HEK293 (cell line): ENCODE measurements around the gene PRRC2B.

Experiments used
- CTCF ChIA-PET: fragments of 350-600 bp; formaldehyde crosslinking; extraction: SDS; loops from one replicate; lab custom pipeline; 2021; ENCODE audit warnings: antibody characterized with exemption; lab: Yijun Ruan, JAX
- POLR2A ChIA-PET: fragments of 300-600 bp; formaldehyde crosslinking; extraction: SDS; loops from one replicate; lab custom pipeline; 2020; ENCODE audit warnings: antibody characterized with exemption, inconsistent platforms; lab: Yijun Ruan, JAX
- H3K27ac ChIP-seq: fragments of 200-500 bp; sonication (Bioruptor generic); 2 replicates; pipeline ENCODE4 v1.5.1; 2014; ENCODE audit warnings: low read depth, low read length, control low read depth, inconsistent platforms; ENCODE audit errors: extremely low read depth
- H3K36me3 ChIP-seq, 2 experiments: fragments of 200-500 bp in 1 of 2; sonication (Bioruptor generic) in 1 of 2; 1 replicate in 1 of 2; 2 replicates in 1 of 2; pipeline ENCODE4 v1.5.1; 2014 to 2017; ENCODE audit warnings: inconsistent platforms in 2 of 2, low read length in 2 of 2; ENCODE audit not compliant: control insufficient read depth in 2 of 2, insufficient read depth in 1 of 2
- H3K4me1 ChIP-seq: fragments of 200-500 bp; sonication (Bioruptor generic); 2 replicates; pipeline ENCODE4 v1.5.1; 2014; ENCODE audit warnings: mild to moderate bottlenecking, low read length, inconsistent platforms; ENCODE audit not compliant: control insufficient read depth, insufficient read depth
- H3K4me3 ChIP-seq: 2 replicates; pipeline ENCODE4 v1.5.1; 2011; ENCODE audit warnings: low read depth, mild to moderate bottlenecking, control low read depth, low read length, moderate library complexity
- H3K9me3 ChIP-seq: fragments of 200-500 bp; sonication (Bioruptor generic); 2 replicates; pipeline ENCODE4 v1.5.1; 2014; ENCODE audit warnings: low read depth, low read length, inconsistent platforms; ENCODE audit not compliant: control insufficient read depth, insufficient read depth
- PRDM1 ChIP-seq: fragments of 450-650 bp; formaldehyde crosslinking; IDR thresholded peaks from 2 replicates; pipeline ENCODE4; 2016; ENCODE audit warnings: missing biosample characterization, missing genetic modification characterization
- SP7 ChIP-seq: fragments of 450-650 bp; formaldehyde crosslinking; IDR thresholded peaks from 2 replicates; pipeline ENCODE4 v1.5.1; 2016; ENCODE audit warnings: missing biosample characterization, missing genetic modification characterization
- ZBTB10 ChIP-seq: fragments of 450-650 bp; formaldehyde crosslinking; IDR thresholded peaks from 2 replicates; pipeline ENCODE4 v1.5.1; 2016; ENCODE audit warnings: missing biosample characterization, missing genetic modification characterization
- ZBTB20 ChIP-seq: fragments of 450-650 bp; formaldehyde crosslinking; IDR thresholded peaks from 2 replicates; pipeline ENCODE4 v1.5.1; 2016; ENCODE audit warnings: missing biosample characterization, missing genetic modification characterization
- ZBTB7A ChIP-seq: fragments of 450-650 bp; formaldehyde crosslinking; IDR thresholded peaks from 2 replicates; pipeline ENCODE4 v1.5.1; 2016; ENCODE audit warnings: low read depth, missing biosample characterization, missing genetic modification characterization
- ZFP37 ChIP-seq: fragments of 450-650 bp; formaldehyde crosslinking; IDR thresholded peaks from 2 replicates; pipeline ENCODE4 v1.5.1; 2016; ENCODE audit warnings: missing biosample characterization, missing genetic modification characterization
- ZIC2 ChIP-seq: fragments of 450-650 bp; formaldehyde crosslinking; IDR thresholded peaks from 2 replicates; pipeline ENCODE4 v1.5.1; 2016; ENCODE audit warnings: missing biosample characterization, missing genetic modification characterization
- ZNF146 ChIP-seq: fragments of 450-650 bp; formaldehyde crosslinking; IDR thresholded peaks from 2 replicates; pipeline ENCODE4 v1.5.1; 2016; ENCODE audit warnings: missing biosample characterization, missing genetic modification characterization
- ZNF18 ChIP-seq: fragments of 450-650 bp; formaldehyde crosslinking; IDR thresholded peaks from 2 replicates; pipeline ENCODE4 v1.5.1; 2016; ENCODE audit warnings: missing biosample characterization, missing genetic modification characterization
- ZNF26 ChIP-seq: fragments of 450-650 bp; formaldehyde crosslinking; IDR thresholded peaks from 2 replicates; pipeline ENCODE4 v1.5.1; 2016; ENCODE audit warnings: missing biosample characterization, missing genetic modification characterization
- ZNF366 ChIP-seq: fragments of 450-650 bp; formaldehyde crosslinking; conservative IDR thresholded peaks from 2 replicates; pipeline ENCODE4 v1.5.1; 2016; ENCODE audit warnings: missing biosample characterization, missing genetic modification characterization
- ZNF394 ChIP-seq: fragments of 450-650 bp; formaldehyde crosslinking; IDR thresholded peaks from 2 replicates; pipeline ENCODE4 v1.5.1; 2016; ENCODE audit warnings: missing biosample characterization, missing genetic modification characterization, mild to moderate bottlenecking, moderate library complexity, borderline replicate concordance
- ZNF423 ChIP-seq: fragments of 450-650 bp; formaldehyde crosslinking; IDR thresholded peaks from 2 replicates; pipeline ENCODE4 v1.5.1; 2016; ENCODE audit warnings: missing biosample characterization, missing genetic modification characterization
- ZNF561 ChIP-seq: fragments of 450-650 bp; IDR thresholded peaks from 2 replicates; pipeline ENCODE4 v1.5.1; 2018; ENCODE audit warnings: missing biosample characterization, missing genetic modification characterization, borderline replicate concordance
- TF ChIP-seq, protein P1 (sequence below): fragments of 450-650 bp; formaldehyde crosslinking; IDR thresholded peaks from 2 replicates; pipeline ENCODE4 v1.5.1; 2016; ENCODE audit warnings: missing biosample characterization, missing genetic modification characterization
- TF ChIP-seq, protein P2 (sequence below): fragments of 450-650 bp; IDR thresholded peaks from 2 replicates; pipeline ENCODE4 v1.5.1; 2018; ENCODE audit warnings: missing biosample characterization, missing genetic modification characterization

Gene PRRC2B

DNA sequence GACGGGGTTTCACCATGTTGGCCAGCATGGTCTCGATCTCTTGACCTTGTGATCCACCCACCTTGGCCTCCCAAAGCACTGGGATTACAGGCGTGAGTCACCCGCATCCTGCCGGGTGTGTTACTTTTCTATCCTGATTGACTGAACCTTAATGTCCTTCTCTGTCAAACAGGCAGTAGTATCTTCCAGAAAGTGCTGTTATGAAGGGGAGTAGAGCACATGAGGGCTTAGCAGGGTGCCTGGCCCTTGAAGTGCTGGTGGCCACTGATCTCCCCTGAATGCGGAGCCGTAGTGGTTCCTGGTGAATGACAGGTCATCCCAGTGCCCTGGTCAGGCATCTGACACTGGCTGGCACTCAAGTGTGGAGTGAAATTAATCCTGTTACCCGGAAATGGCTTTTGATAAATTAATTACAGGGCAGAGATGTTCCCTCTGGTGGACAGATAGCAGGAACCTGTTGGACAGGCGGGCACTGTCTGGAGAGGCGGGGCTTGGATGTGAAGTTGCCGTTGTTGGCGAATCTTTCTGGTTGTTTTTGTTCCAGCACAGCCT is 28.4 kb downstream of the PRRC2B start (continued):
- TF ChIP-seq ZBTB10 (no peak), ZNF26 (no peak), ZNF561 (no peak)
- TF ChIP-seq, protein P1, sequence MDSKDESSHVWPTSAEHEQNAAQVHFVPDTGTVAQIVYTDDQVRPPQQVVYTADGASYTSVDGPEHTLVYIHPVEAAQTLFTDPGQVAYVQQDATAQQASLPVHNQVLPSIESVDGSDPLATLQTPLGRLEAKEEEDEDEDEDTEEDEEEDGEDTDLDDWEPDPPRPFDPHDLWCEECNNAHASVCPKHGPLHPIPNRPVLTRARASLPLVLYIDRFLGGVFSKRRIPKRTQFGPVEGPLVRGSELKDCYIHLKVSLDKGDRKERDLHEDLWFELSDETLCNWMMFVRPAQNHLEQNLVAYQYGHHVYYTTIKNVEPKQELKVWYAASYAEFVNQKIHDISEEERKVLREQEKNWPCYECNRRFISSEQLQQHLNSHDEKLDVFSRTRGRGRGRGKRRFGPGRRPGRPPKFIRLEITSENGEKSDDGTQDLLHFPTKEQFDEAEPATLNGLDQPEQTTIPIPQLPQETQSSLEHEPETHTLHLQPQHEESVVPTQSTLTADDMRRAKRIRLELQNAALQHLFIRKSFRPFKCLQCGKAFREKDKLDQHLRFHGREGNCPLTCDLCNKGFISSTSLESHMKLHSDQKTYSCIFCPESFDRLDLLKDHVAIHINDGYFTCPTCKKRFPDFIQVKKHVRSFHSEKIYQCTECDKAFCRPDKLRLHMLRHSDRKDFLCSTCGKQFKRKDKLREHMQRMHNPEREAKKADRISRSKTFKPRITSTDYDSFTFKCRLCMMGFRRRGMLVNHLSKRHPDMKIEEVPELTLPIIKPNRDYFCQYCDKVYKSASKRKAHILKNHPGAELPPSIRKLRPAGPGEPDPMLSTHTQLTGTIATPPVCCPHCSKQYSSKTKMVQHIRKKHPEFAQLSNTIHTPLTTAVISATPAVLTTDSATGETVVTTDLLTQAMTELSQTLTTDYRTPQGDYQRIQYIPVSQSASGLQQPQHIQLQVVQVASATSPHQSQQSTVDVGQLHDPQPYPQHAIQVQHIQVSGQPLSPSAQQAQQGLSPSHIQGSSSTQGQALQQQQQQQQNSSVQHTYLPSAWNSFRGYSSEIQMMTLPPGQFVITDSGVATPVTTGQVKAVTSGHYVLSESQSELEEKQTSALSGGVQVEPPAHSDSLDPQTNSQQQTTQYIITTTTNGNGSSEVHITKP (tag by site-specific recombination): peak; percentile 66

DNA sequence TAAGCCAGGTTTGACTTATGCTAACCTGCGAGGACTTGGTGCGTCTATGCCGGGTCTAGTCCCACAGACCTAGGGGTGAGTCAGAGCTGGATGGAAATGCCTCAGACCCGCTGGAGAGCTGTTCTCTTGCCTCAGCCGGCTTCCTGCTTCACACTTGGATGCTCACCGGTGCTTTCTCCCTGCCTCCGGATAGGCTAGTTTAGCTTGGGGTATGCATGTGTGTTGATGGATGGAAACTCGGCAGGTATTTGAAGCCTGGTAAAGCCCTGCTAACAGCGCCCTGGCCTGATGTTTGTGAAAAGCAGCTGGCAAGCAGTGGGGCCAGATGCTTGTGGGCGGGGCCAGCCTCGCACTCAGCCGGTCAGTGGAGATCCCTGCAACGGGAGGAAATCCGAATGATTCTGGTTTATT is 29.3 kb downstream of the PRRC2B start:
- H3K27ac ChIP-seq: no peak overlapping the region
- H3K9me3 ChIP-seq: no peaks in the 10 kb centered on the region
- peaks cover 23% of the 10 kb centered on the region for H3K4me1 ChIP-seq
- TF ChIP-seq ZIC2 (tag by site-specific recombination): peak; percentile 33
- TF ChIP-seq, protein P1 (tag by site-specific recombination): peak; percentile 43
- 0 out of 2 replicates have a peak, but pooled peaks have one; percentile 24 for TF ChIP-seq ZBTB20 (tag by site-specific recombination)
- TF ChIP-seq ZNF146: no peak
- TF ChIP-seq ZNF18 (tag by site-specific recombination): peak; percentile 62
- TF ChIP-seq SP7 (tag by site-specific recombination): 0 out of 2 replicates have a peak, but pooled peaks have one; percentile 6
- no peak for TF ChIP-seq ZBTB7A (tag by site-specific recombination)
- peak; percentile 13; the same call in 1 of the 2 replicates for TF ChIP-seq ZNF394
- peak; percentile 27; the same call in 1 of the 2 replicates for TF ChIP-seq ZFP37 (tag by site-specific recombination)
- peak; percentile 18; the same call in 1 of the 2 replicates for TF ChIP-seq ZNF366 (tag by site-specific recombination)
- TF ChIP-seq PRDM1 (tag by site-specific recombination): peak; percentile 61; the same call in 1 of the 2 replicates
- TF ChIP-seq ZNF423 (tag by site-specific recombination): no peak
- TF ChIP-seq, protein P2, sequence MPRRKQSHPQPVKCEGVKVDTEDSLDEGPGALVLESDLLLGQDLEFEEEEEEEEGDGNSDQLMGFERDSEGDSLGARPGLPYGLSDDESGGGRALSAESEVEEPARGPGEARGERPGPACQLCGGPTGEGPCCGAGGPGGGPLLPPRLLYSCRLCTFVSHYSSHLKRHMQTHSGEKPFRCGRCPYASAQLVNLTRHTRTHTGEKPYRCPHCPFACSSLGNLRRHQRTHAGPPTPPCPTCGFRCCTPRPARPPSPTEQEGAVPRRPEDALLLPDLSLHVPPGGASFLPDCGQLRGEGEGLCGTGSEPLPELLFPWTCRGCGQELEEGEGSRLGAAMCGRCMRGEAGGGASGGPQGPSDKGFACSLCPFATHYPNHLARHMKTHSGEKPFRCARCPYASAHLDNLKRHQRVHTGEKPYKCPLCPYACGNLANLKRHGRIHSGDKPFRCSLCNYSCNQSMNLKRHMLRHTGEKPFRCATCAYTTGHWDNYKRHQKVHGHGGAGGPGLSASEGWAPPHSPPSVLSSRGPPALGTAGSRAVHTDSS: no peak
- ChIA-PET POLR2A (interaction anchor here (0.7 to 1.2 kb wide), 4 partner anchors 9 to 50 kb away, joined by 3 to 6 read pairs (median 4); no protein-coding TSS in a partner anchor), CTCF (interaction anchor here (0.5 to 1.5 kb wide), 8 partner anchors 10 to 1696 kb away, joined by 3 to 9 read pairs (median 4); no protein-coding TSS in a partner anchor)
- no peak overlapping the region for H3K4me3 ChIP-seq
- peaks cover 0 to 18% of the 10 kb centered on the region in 2 experiments; a peak in 2 of 3 replicates for H3K36me3 ChIP-seq
